ENCODE measurements around the gene EIF4G2. TPM values are rescaled to one million over a fixed set of nuclear protein-coding genes. Genes with fewer than 3 reads are reported as not detected.

Gene EIF4G2
- total RNA-seq, 4 donors from 2014 or later = 397 to 521 (median 465) TPM

DNA sequence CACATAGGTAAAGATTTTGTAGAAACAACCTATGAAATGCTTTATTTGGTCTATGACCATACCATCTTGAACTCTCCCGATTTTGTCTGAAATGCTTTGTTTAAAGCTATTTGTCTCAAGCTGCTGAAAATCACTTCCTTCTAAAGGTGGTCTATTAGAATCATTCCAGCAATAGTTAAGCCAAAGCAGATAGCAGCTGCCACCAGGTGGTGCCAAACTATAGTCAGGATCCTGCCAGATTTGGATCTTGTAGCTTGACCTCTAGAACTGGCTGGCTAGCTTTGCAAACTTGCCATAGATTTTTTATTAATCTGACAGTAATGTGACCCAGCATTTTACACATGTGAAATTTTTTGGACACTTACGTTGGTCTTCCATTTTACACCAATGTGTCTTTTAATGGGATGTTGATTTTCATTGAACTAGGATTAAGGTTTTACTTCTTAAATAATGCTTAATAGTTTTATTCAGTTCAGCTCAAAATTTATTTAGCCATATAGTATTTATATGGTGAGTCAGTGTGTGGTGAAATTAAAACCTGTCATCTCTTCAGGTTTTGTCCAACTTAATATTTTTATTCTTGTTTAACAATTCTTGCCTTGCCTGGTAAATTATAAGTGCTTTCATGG is 38.0 kb downstream of the EIF4G2 start:
- intact Hi-C loops (cut with DNase I; ENCODE audit: low total_unique reads) = loop anchor here (2.0 kb wide), 1 partner anchor 22 kb away; no protein-coding TSS in a partner anchor
- Histone ChIP-seq H3K27me3 (no peaks in the 10 kb centered on the region), H3K4me1 (peaks cover 25 to 27% of the 10 kb centered on the region in 2 donors), H3K9me3 (no peaks in the 10 kb centered on the region), H3K36me3 (peaks cover 0 to 66% of the 10 kb centered on the region in 2 donors), H3K27ac (peak overlapping the region in 2 of 4 donors; percentile 66 to 70), H3K4me3 (no peak overlapping the region)
- no peak for TF ChIP-seq POLR2A (IDR thresholded peaks at IDR 0.05)
- peak; percentile 46 to 74 (median 58) for TF ChIP-seq CTCF (IDR thresholded peaks at IDR 0.05 in 4 of 5, conservative IDR thresholded peaks at IDR 0.05 in 1 of 5)
- DNase-seq (peak; percentile 40 to 71), ATAC-seq (peak; percentile 74 to 90)
- in situ Hi-C loops (cut with MboI; ENCODE audit: low sequenced_read_pairs in 4 of 4) = no loop called here

- H3K4me3 ChIP-seq = no peak overlapping the region
- H3K27me3 ChIP-seq = no peaks in the 10 kb centered on the region
- ATAC-seq (no peak), DNase-seq (no peak)
- TF ChIP-seq POLR2A (IDR thresholded peaks at IDR 0.05) = no peak
- TF ChIP-seq CTCF (IDR thresholded peaks at IDR 0.05 in 4 of 5, conservative IDR thresholded peaks at IDR 0.05 in 1 of 5) = no peak
- peaks cover 0 to 6% of the 10 kb centered on the region in 2 donors for H3K4me1 ChIP-seq
- no peaks in the 10 kb centered on the region for H3K9me3 ChIP-seq
- peaks cover 8 to 83% of the 10 kb centered on the region in 2 donors for H3K36me3 ChIP-seq
- no peak overlapping the region for H3K27ac ChIP-seq
- in situ Hi-C loops (cut with MboI; ENCODE audit: low sequenced_read_pairs in 4 of 4) = no loop called here
- intact Hi-C loops (cut with DNase I; ENCODE audit: low total_unique reads) = no loop called here
Observed at GRCh38 chr11:10764412-10764811, 44.3 kb downstream of the EIF4G2 start.

DNA sequence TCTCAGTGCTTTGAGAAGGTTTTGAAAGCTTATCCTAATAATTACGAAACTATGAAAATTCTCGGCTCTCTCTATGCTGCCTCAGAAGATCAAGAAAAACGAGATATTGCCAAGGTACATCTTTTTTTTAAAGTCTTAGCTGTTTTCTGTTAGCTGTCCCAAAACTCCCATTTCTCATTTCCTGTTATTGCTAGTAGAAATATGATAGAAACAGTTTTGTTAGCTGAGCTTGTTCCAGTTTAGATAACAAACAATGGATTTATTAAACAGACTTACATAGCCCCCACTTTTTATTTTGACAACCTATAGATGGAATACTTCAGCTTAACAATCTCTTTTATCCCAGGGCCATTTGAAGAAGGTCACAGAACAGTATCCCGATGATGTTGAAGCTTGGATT is 45.0 kb downstream of the EIF4G2 start:
- intact Hi-C loops (cut with DNase I; ENCODE audit: low total_unique reads) = no loop called here
- Histone ChIP-seq H3K36me3 (peaks cover 8 to 85% of the 10 kb centered on the region in 2 donors), H3K27ac (no peak overlapping the region), H3K4me1 (peaks cover 0 to under 1% of the 10 kb centered on the region in 2 donors), H3K27me3 (no peaks in the 10 kb centered on the region), H3K4me3 (no peak overlapping the region), H3K9me3 (no peaks in the 10 kb centered on the region)
- ATAC-seq (no peak), DNase-seq (no peak)
- in situ Hi-C loops (cut with MboI; ENCODE audit: low sequenced_read_pairs in 4 of 4) = no loop called here
- TF ChIP-seq CTCF (IDR thresholded peaks at IDR 0.05 in 4 of 5, conservative IDR thresholded peaks at IDR 0.05 in 1 of 5) = no peak
- no peak for TF ChIP-seq POLR2A (IDR thresholded peaks at IDR 0.05)

DNA sequence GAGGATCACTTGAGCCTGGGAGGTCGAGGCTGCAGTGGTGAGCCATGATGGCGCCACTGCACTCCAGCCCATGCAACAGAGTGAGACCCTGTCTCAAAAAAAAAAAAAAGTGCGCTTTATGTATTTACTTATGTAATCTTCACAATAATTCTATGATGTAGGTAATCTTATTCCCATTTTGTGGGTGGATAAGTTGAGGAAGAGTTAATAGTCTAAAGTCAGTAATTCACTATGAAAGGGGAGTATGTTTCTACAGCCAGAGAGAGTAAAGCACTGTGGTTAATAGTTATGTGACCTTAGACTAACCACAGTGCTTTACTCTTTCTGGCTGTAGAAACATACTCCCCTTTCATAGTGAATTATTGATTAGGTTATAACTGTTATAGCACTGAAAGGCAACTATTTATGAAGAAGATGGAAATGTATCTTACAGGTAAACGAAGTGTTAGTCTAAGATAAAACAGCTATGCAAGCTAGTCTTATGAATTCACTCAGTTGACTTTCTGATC is 45.8 kb downstream of the EIF4G2 start:
- Histone ChIP-seq H3K27me3 (no peaks in the 10 kb centered on the region), H3K27ac (no peak overlapping the region), H3K36me3 (peaks cover 8 to 93% of the 10 kb centered on the region in 2 donors), H3K9me3 (no peaks in the 10 kb centered on the region), H3K4me1 (no peaks in the 10 kb centered on the region), H3K4me3 (no peak overlapping the region)
- in situ Hi-C loops (cut with MboI; ENCODE audit: low sequenced_read_pairs in 4 of 4) = no loop called here
- no peak for DNase-seq
- no peak for ATAC-seq
- intact Hi-C loops (cut with DNase I; ENCODE audit: low total_unique reads) = no loop called here
- TF ChIP-seq POLR2A (IDR thresholded peaks at IDR 0.05) = no peak
- no peak for TF ChIP-seq CTCF (IDR thresholded peaks at IDR 0.05 in 4 of 5, conservative IDR thresholded peaks at IDR 0.05 in 1 of 5)

Measured in gastrocnemius medialis (tissue), 4 donors.